ENCODE measurements around the gene U2AF1L4.

DNA sequence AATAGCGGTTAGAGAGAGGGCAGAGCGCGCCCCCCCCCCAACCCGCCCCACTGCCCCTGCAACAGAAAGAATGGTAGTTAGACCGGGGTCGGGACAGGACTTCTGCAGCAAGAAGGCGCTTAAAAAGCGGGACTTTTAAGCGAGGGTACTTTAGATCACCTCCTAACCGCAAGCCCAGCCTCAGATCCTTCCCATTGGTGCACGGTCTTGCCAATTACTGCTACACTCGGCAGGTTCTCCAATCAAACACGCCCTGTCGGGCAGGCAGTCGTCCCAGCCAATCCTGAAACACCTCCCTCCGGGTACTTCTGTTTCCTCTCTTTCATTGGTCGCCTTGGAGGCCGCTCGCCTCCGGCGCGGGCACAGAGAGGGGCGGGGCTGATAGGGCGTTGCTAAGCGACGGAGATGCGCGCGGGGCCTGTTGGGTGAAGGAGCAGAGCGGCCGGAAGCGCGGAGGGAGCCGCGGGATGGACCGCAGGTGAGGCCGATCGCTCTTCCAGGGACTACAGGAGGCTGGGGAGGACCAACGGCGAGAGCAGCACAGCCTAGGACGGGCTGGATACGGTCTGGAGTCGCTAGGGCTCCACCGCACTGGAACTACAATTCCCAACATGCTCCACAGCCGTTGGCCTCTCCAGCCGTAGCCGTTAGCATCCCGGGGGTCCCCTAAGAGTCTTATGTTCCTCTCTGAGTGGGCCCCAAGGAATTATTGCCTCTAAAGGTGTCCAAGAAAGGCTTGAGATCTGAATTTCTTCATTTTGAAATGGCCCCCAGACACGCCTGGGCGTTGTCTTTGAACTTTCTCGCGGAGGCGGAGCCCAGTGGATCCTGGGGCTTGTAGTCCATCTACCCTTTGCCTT is 12.8 kb upstream of the U2AF1L4 start, which contains the start of gene PROSER3:
- no peak for TF ChIP-seq PPARA (CRISPR knock-in tag; IDR thresholded peaks at IDR 0.05; ENCODE audit: borderline replicate concordance)
- TF ChIP-seq RARB (CRISPR knock-in tag; IDR thresholded peaks at IDR 0.05): no peak
- TF ChIP-seq ZFP3 (CRISPR knock-in tag; IDR thresholded peaks at IDR 0.05): no peak
- no peak for TF ChIP-seq TCF4 (CRISPR knock-in tag; IDR thresholded peaks at IDR 0.05; ENCODE audit: borderline replicate concordance)
- TF ChIP-seq ISL1 (CRISPR knock-in tag; IDR thresholded peaks at IDR 0.05): no peak
- TF ChIP-seq ZC3H10 (CRISPR knock-in tag; IDR thresholded peaks at IDR 0.05): no peak
- no peak for TF ChIP-seq TOX (CRISPR knock-in tag; IDR thresholded peaks at IDR 0.05; ENCODE audit: borderline replicate concordance)
- TF ChIP-seq, protein P1, sequence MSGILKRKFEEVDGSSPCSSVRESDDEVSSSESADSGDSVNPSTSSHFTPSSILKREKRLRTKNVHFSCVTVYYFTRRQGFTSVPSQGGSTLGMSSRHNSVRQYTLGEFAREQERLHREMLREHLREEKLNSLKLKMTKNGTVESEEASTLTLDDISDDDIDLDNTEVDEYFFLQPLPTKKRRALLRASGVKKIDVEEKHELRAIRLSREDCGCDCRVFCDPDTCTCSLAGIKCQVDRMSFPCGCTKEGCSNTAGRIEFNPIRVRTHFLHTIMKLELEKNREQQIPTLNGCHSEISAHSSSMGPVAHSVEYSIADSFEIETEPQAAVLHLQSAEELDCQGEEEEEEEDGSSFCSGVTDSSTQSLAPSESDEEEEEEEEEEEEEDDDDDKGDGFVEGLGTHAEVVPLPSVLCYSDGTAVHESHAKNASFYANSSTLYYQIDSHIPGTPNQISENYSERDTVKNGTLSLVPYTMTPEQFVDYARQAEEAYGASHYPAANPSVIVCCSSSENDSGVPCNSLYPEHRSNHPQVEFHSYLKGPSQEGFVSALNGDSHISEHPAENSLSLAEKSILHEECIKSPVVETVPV (CRISPR knock-in tag; IDR thresholded peaks at IDR 0.05): no peak
- no peak for TF ChIP-seq ARNTL (CRISPR knock-in tag; IDR thresholded peaks at IDR 0.05; ENCODE audit: borderline replicate concordance, low read depth)
